GM10266 (cell line): ENCODE results near the gene ESAM.

Experiments used
- DNase-seq: peaks from one replicate; pipeline ENCODE4 v3.0.0; 2012; ENCODE audit errors: extremely low spot score
- CTCF ChIP-seq: IDR thresholded peaks from 2 replicates; pipeline ENCODE4 v1.5.1; 2012; ENCODE audit warnings: mild to moderate bottlenecking, low read depth; ENCODE audit not compliant: control insufficient read depth, insufficient read depth; ENCODE audit errors: missing control alignments

ESAM gene

DNA sequence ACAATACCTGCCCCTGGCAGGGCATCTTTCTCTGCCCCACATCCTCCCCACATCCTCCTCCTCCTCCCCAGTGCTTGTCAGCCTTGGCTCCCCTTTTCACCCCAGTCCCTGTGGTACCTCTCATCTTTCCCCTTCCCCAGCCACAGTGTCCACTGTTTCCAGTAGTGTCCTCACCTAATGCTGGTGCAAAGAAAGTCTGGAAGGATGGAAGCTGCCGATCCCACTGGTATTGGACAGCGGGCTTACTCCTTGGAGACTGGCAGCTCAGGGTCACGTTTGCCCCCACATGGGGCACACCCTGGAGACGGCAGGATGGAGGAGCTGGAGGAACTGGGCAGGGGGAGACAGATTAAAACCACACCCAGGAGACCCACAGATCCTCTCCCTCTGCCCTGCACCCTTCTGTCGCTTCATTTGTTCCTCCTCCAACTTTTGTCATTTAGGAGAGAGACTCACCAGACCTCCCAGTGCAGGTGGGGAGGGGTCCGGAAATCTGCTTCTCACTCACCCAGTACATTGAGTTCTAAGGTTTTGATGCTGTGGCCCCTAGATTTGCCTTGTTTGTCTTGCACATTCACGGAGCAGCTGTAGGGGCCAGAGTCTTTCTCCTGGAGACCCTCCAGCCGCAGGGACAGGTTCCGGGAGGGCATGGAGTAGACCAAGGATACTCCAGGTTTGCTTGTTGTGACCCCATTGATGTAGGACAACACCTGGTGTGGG, 5.9 kb downstream of the ESAM start:
- DNase-seq: no peak
- no peak for TF ChIP-seq CTCF

GRCh38 chr11:124754710-124755109, 7.4 kb downstream of the ESAM start:
- no peak for DNase-seq
- TF ChIP-seq CTCF: no peak

GRCh38 chr11:124754309-124754708, 7.8 kb downstream of the ESAM start:
- DNase-seq: no peak
- TF ChIP-seq CTCF: no peak

DNA sequence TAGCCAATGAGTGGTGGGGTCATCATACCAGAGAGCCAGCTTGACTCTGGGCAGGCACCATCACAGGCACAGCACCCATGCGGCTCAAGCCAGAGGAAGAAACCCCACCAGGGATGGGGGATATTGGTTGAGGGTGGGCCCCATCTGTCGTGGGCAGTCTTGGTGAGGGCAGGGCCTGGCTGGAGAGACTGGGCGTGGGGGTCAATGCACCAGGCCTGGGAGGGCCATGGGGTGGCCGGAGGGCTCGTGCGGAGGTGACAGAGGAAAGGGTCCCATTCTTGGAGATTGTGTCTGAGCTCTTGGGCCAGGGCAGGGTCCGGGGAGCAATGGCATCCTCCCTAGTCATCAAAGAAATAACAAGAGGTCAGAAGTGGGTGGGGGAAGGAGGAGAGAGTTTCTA, 8.5 kb downstream of the ESAM start:
- no peak for TF ChIP-seq CTCF
- DNase-seq: no peak

DNA sequence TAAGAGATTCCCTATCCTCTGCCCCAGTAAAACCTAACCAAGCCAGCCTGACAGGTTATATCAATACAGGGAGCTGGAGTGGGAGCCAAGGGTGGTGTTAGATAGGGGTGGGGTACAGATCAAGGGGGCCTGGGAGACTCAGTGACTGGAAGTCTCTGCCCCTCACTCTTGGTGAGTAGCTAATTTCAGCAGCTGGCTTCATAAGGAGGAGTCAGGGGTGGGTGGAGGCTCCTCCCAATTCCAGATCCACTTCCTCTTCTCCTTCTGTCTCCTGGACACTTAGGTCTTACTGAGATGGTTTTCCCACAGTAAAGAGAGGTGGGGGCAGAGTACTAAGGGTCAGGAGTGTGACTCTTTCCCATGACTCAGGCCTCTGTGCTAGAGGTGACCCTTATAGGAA, 8.9 kb downstream of the ESAM start:
- TF ChIP-seq CTCF: no peak
- DNase-seq: no peak

- TF ChIP-seq CTCF: no peak
- DNase-seq: no peak
These were observed 9.5 kb downstream of the ESAM start for GRCh38 chr11:124752471-124753102.

GRCh38 chr11:124751741-124752470, 10.2 kb downstream of the ESAM start, which contains the start of gene VSIG2:
TSS of gene VSIG2 (minus strand) at chr11:124752255. CDS start at chr11:124752137, 118 bp downstream.
- no peak for TF ChIP-seq CTCF
- no peak for DNase-seq
